HG03442 (cell line): ENCODE data around the gene DOCK2.
A peak's percentile ranks its signal among the peaks of the same experiment; 100 is the strongest.

Source experiments
- ATAC-seq: cut with Tn5 transposase; IDR thresholded peaks from one replicate; pipeline ENCODE4 v1.9.1; 2021; ENCODE audit warnings: mild to moderate bottlenecking, moderate library complexity; ENCODE audit not compliant: unreplicated experiment

The DOCK2 gene

GRCh38 chr5:169753795-169754194, 116.7 kb downstream of the DOCK2 start:
- no peak for ATAC-seq

DNA sequence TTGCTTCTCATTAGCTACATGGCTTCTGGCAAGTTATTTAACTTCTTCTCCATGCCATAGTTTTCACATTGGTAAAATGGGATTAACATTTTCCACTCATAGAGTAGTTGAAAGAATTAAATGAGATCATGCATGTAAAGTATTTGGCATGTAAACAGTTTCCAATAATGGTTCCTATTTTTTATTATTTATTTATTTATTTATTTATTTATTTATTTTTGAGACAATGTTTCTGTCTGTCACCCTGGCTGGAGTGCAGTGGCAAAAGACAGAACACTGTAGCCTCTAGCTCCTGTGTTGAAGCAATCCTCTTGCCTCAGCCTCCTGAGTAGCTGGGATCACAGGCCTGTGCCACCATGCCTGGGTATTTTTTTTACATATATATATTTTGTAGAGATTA, 117.7 kb downstream of the DOCK2 start:
- ATAC-seq: no peak

GRCh38 chr5:169756071-169756765, 119.1 kb downstream of the DOCK2 start:
- no peak for ATAC-seq

DNA sequence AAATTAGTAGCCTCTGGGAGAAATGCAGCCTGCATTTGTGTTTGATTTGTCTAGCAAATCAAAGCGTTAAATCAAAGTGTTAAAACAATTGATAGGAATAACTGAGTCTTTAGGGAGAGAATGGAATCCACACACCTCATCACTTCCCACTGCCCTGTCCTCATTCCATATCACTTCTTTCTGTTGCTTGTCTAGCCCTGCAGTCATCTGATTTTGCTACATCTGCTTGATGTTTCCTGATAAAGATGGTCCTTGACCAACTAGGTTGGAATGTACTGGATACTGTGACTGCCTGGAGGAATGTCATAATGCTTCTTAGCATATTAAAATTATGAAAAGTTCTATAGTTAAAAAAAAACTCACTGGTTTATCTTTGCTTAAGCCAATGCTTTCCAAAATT, 119.9 kb downstream of the DOCK2 start:
- no peak for ATAC-seq

- no peak for ATAC-seq
Measured at GRCh38 chr5:169758886-169759285, 121.8 kb downstream of the DOCK2 start.

- ATAC-seq: no peak
Measured at GRCh38 chr5:169760229-169760628, 123.2 kb downstream of the DOCK2 start.

- no peak for ATAC-seq
Measured at GRCh38 chr5:169762338-169763095, 125.4 kb downstream of the DOCK2 start.

DNA sequence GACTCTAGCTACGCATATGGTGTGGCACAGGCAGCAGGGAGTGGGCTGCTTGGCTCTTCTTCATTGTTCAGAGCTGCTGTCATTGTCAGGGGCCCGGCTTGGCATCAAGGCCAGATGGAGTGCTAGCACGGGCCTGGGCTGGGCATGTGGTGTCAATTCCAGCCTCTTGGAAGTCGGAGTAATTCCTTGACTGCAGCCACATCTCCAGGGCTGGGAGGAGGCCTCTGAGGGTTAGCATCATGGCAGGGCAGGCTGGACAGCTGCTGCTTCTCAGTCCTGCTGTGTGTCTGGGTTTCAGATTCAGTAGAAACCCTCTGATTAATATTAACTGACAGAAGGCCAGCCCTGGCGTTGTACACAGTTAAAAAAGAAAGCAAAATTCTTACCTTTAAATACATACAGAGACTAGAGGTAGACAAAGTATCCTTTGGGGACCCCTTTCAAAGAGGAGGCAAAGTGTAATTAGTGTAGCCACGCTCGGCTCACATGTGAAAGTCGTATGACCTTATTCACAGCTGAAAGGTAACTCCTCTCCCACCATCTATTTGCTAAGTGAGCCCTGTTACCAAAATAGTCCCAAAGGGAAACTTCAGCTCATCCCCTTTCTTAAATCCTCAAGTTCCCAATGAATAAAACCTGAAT, 126.4 kb downstream of the DOCK2 start:
- ATAC-seq: peak; percentile 52

DNA sequence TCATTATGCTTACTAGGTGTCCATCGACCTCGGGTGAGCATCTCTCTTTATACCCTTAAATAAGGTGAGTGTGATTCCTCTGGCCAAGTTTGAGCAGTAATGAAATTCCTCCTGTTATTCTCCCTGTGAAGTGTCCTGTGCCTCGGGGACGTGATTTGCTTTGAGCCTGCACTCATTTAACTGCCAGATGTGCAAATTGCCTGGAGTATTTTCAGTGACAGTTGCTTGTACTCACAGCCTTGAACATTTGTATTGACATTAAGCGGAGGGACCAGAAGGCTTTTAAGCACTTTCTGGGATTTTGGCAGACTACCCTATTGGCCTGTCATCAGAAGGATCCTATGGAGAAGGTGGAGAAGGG, 126.9 kb downstream of the DOCK2 start:
- no peak for ATAC-seq

DNA sequence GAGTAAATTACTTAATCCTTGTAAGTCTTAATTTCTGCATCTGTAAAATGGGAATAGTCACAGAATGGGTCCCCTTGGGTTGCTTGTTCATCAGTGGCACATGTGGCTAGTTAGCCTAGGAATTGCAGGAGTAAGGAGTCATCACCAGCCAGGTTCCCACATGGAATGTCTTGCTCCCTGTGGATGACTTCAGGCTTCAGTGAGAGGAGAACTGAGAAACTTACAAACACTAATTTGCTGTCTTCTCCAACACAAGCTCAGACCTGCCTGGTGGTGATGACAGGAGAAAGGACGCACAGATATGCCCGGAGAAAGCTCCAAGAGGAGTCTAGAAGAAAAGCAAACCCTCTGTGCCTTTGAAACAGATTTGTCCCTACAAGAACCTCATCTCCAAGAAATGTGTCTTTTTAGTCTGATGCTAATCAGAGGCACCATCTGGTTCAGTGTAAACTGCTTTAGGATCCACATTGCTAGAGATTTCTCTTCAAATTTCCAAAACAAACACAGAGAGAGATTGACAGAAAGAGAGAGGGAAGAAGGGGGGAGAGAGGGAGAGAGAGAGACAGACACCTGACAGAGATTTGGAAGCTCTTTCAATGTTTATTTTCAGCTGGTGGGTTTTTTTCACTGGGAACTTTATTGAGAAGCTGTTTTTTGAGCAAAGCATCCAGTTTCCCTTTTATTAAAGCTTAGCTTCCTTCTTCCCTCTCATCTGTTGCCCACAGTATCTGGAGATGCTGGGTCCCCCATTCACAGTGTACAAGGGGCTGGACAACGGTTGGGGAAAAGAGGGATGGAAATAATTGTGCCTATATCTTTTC, 128.3 kb downstream of the DOCK2 start:
- ATAC-seq: no peak

DNA sequence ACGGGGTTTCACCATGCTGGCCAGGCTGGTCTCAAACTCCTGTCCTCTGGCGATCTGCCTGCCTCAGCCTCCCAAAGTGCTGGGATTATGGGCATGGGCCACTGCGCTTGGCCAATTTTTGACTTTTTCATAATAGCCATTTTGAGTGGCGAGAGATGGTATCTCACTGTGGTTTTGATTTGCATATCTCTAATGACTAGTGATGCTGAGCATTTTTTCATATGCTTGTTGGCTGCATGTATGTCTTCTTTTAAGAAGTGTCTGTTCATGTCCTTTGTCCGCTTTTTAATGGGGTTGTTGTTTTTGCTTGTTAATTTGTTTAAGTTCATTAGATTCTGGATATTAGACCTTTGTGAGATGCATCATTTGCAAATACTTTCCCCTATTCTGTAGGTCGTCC, 129.9 kb downstream of the DOCK2 start:
- peak; percentile 40 for ATAC-seq

GRCh38 chr5:169767938-169768337, 130.9 kb downstream of the DOCK2 start:
- no peak for ATAC-seq

- no peak for ATAC-seq
Measured at GRCh38 chr5:169768416-169768815, 131.3 kb downstream of the DOCK2 start.

GRCh38 chr5:169770109-169770508, 133.0 kb downstream of the DOCK2 start:
- ATAC-seq: no peak

- ATAC-seq: no peak
Measured at GRCh38 chr5:169772256-169772655, 135.2 kb downstream of the DOCK2 start.

DNA sequence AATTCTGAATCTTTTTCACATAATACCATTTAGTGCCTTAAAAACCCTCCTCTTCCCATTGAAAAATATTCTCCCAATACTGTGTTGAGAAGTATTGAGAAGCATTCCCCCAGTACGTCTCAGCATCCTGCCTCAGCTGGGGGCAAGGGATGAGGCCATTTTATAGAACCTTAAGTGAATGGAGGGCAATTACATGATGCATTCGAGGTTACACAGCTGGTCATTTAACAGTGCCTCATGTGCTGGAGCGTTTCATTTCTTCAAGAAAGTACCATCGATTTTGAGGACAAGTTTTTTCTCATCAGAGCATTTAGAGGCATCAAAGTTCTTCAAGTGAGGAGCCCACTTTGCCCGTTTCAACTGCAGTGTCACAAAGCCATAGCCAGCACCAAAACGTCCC, 135.6 kb downstream of the DOCK2 start:
- ATAC-seq: no peak

DNA sequence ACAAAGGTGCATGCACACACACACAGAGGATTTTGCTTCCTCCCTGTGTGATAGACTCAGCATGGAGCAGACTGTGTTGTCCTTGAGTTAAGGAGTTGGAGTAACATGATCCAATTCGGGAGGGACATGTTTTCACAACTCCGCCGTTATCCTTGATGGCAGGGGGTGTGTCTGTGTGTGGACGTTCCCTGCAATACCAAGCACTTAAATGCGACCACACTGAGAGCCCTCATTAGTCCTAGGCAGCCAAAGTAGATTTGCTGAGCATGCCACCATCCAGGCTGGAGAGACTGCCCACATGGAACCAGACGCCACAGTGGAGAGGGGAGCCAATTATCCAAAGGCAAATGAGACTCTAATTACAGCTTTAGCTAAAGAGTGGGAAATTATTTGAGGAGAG, 140.1 kb downstream of the DOCK2 start:
- ATAC-seq: no peak

- peak; percentile 92 for ATAC-seq
Measured at GRCh38 chr5:169778622-169779596, 141.8 kb downstream of the DOCK2 start.

- no peak for ATAC-seq
Measured at GRCh38 chr5:169781420-169782345, 144.6 kb downstream of the DOCK2 start.
